HepG2 (cell line): Measurements from ENCODE around the gene TSPAN8. TPM values are rescaled to one million over a fixed set of nuclear protein-coding genes. Genes with fewer than 3 reads are reported as not detected.

ENCODE experiments used
- ATAC-seq: fragments of 200-7000 bp; cut with Tn5 transposase; 3 replicates; pipeline ENCODE4 v1.9.1; 2020; ENCODE audit warnings: mild to moderate bottlenecking, moderate library complexity
- BruUV-seq: library from RNA; stranded (reverse); fragments of 400-500 nt; replicated peaks from 2 replicates; lab custom pipeline; 2021; lab: Mats Ljungman, UMichigan
- CTCF ChIA-PET: fragments of 300-600 bp; formaldehyde crosslinking; extraction: SDS; loops from one replicate; lab custom pipeline; 2021; ENCODE audit warnings: low total read pairs, inconsistent platforms, low intra/inter-chr PET ratio; lab: Yijun Ruan, JAX
- POLR2A ChIA-PET: fragments of 350-600 bp; sonication (Branson Sonifier 250); formaldehyde crosslinking; loops from one replicate; lab custom pipeline; 2020; ENCODE audit warnings: antibody characterized with exemption, inconsistent platforms; lab: Yijun Ruan, JAX
- DNase-seq: peaks from one replicate; pipeline ENCODE4 v3.0.0-alpha.2; 2015; ENCODE audit warnings: low spot score
- FAIRE-seq: peaks from 3 replicates; lab custom pipeline; 2011; peaks lifted over from hg19 to GRCh38; lab: Jason Lieb, UNC
- H2AFZ ChIP-seq: one replicate; pipeline ENCODE4 v1.6.1; 2011; ENCODE audit warnings: low read length, inconsistent platforms
- H3K27ac ChIP-seq: fragments of 300-600 bp; 3 replicates; pipeline ENCODE4 v1.8.0; 2011; ENCODE audit warnings: mixed run types, mild to moderate bottlenecking, mixed read lengths, low read length, inconsistent platforms; ENCODE audit not compliant: insufficient read depth; ENCODE audit errors: extremely low read length
- H3K27me3 ChIP-seq, 2 experiments: fragments of 200-600 bp in 1 of 2; 2 replicates in 1 of 2; 3 replicates in 1 of 2; pipeline versions ENCODE4 v1.6.0 to v1.8.0; 2011; ENCODE audit warnings: low read length in 2 of 2, mild to moderate bottlenecking in 2 of 2, moderate library complexity in 2 of 2, inconsistent platforms in 1 of 2; ENCODE audit not compliant: insufficient read depth in 2 of 2, control insufficient read depth in 1 of 2
- H3K36me3 ChIP-seq, 2 experiments: fragments of 200-600 bp in 1 of 2; replicated peaks in 1 of 2; 2 replicates in 1 of 2; 3 replicates in 1 of 2; pipeline versions ENCODE4 v1.5.1 to v1.8.0; 2011; ENCODE audit warnings: low read length in 2 of 2, inconsistent platforms in 1 of 2; ENCODE audit not compliant: insufficient read depth in 2 of 2, control insufficient read depth in 1 of 2
- H3K4me1 ChIP-seq: 2 replicates; pipeline ENCODE4 v1.5.1; 2012; ENCODE audit warnings: low read length, inconsistent platforms; ENCODE audit not compliant: insufficient read depth
- H3K4me2 ChIP-seq: 2 replicates; pipeline ENCODE4 v1.6.0; 2011; ENCODE audit warnings: low read depth, low read length, inconsistent platforms
- H3K4me3 ChIP-seq, 3 experiments: fragments of 200-600 bp in 1 of 3; sonication (generic), shearing (Covaris generic) in 1 of 3; replicated peaks in 1 of 3; 2 replicates each; pipeline ENCODE4 v1.5.1; 2011 to 2016; ENCODE audit warnings: low read length in 3 of 3, inconsistent platforms in 2 of 3, low read depth in 2 of 3, mild to moderate bottlenecking in 2 of 3, control low read depth in 1 of 3, mixed read lengths in 1 of 3; ENCODE audit not compliant: insufficient read depth in 1 of 3
- H3K79me2 ChIP-seq: one replicate; pipeline ENCODE4 v1.6.1; 2011; ENCODE audit warnings: low read length, inconsistent platforms; ENCODE audit not compliant: insufficient read depth
- H3K9ac ChIP-seq: 2 replicates; pipeline ENCODE4 v1.6.0; 2011; ENCODE audit warnings: mild to moderate bottlenecking, low read depth, low read length, inconsistent platforms; ENCODE audit not compliant: insufficient read depth
- H3K9me3 ChIP-seq: 2 replicates; pipeline ENCODE4 v1.5.1; 2012; ENCODE audit warnings: mild to moderate bottlenecking, low read length
- H4K20me1 ChIP-seq: 2 replicates; pipeline ENCODE4 v1.6.0; 2011; ENCODE audit warnings: inconsistent platforms, mild to moderate bottlenecking, low read length, moderate library complexity; ENCODE audit not compliant: insufficient read depth
- CBX5 ChIP-seq: sonication (generic); formaldehyde crosslinking; IDR thresholded peaks from 2 replicates; pipeline ENCODE4 v1.4.0; 2020; ENCODE audit warnings: missing genetic modification reagents, borderline replicate concordance
- FLYWCH1 ChIP-seq: sonication (generic); formaldehyde crosslinking; IDR thresholded peaks from 2 replicates; pipeline ENCODE4 v1.8.1; 2023; ENCODE audit warnings: mild to moderate bottlenecking, missing genetic modification reagents
- KAT2B ChIP-seq: fragments of 150-350 bp; IDR thresholded peaks from 2 replicates; pipeline ENCODE4 v1.6.1; 2014; ENCODE audit warnings: low read depth, low read length, borderline replicate concordance
- MED13 ChIP-seq: sonication (generic); formaldehyde crosslinking; IDR thresholded peaks from 2 replicates; pipeline ENCODE4 v1.5.0; 2020; ENCODE audit warnings: missing genetic modification reagents
- SOX5 ChIP-seq: IDR thresholded peaks from 2 replicates; pipeline ENCODE4 v1.6.1; 2016; ENCODE audit warnings: borderline replicate concordance
- TIGD3 ChIP-seq: sonication (generic); formaldehyde crosslinking; IDR thresholded peaks from 2 replicates; pipeline ENCODE4 v1.5.1; 2020; ENCODE audit warnings: mild to moderate bottlenecking, missing genetic modification reagents, borderline replicate concordance
- U2AF1 ChIP-seq: fragments of 200-400 bp; formaldehyde crosslinking; optimal IDR thresholded peaks from 2 replicates; pipeline ENCODE3; 2017; ENCODE audit warnings: mild to moderate bottlenecking, low read depth, low read length
- ZNF251 ChIP-seq: sonication (generic); formaldehyde crosslinking; IDR thresholded peaks from 2 replicates; pipeline ENCODE4 v1.9.0; 2021; ENCODE audit warnings: mild to moderate bottlenecking, missing genetic modification reagents
- ZNF350 ChIP-seq: sonication (generic); formaldehyde crosslinking; IDR thresholded peaks from 2 replicates; pipeline ENCODE4 v1.4.0; 2020; ENCODE audit warnings: mild to moderate bottlenecking, low read depth, missing genetic modification reagents, borderline replicate concordance
- ZNF354B ChIP-seq: sonication (generic); formaldehyde crosslinking; IDR thresholded peaks from 2 replicates; pipeline ENCODE4 v1.8.0; 2022; ENCODE audit warnings: mild to moderate bottlenecking, missing genetic modification reagents
- ZNF432 ChIP-seq: sonication (generic); formaldehyde crosslinking; IDR thresholded peaks from 2 replicates; pipeline ENCODE4 v1.5.0; 2020; ENCODE audit warnings: missing genetic modification reagents, mild to moderate bottlenecking, borderline replicate concordance
- WGBS: methylation state at CpG from one replicate; pipeline ENCODE4 v1.1.6; 2017; ENCODE audit warnings: low lambda C conversion rate; 5-methylcytosine and 5-hydroxymethylcytosine counted together
- in situ Hi-C: cut with HindIII; loops from 2 replicates; pipeline ENCODE4 v1.10.0; 2017; ENCODE audit warnings: low pct_unique_long_range_greater_than_20kb; ENCODE audit not compliant: extremely low pct_ligation_motif_present
- intact Hi-C: fragments of 100-400 bp; cut with micrococcal nuclease; formaldehyde crosslinking; loops from one replicate; pipeline ENCODE4 v1.10.0; 2022; ENCODE audit not compliant: unreplicated experiment
- polyA plus RNA-seq, 8 experiments: library from polyadenylated mRNA; depleted of rRNA in 3 of 8; stranded (reverse) in 7 of 8; unstranded in 1 of 8; fragments of >200 nt; fragmentation: Illumina TruSeq in 4 of 8; extraction: Trizol in 4 of 8; gene quantifications; 2 replicates each; pipeline versions ENCODE4 v1.2.1 to v1.2.3, GENCODE V29; 2011 to 2016; ENCODE audit warnings: low read depth in 4 of 8, missing spikeins in 1 of 8, mixed read lengths in 1 of 8; ENCODE audit not compliant: insufficient read depth in 1 of 8
- total RNA-seq, 5 experiments: library from RNA; depleted of rRNA; stranded (reverse); fragments of >200 nt; fragmentation: Illumina TruSeq; extraction: Trizol; gene quantifications; 2 replicates each; pipeline ENCODE4 v1.2.3, GENCODE V29; 2016; ENCODE audit warnings: low read depth in 1 of 5
- TF ChIP-seq, protein P1 (sequence below): sonication (generic); formaldehyde crosslinking; IDR thresholded peaks from 2 replicates; pipeline ENCODE4 v1.4.0; 2020; ENCODE audit warnings: mild to moderate bottlenecking, missing genetic modification reagents
- TF ChIP-seq, protein P2 (sequence below): fragments of 450-650 bp; IDR thresholded peaks from 2 replicates; pipeline ENCODE4 v1.6.1; 2017; ENCODE audit warnings: mild to moderate bottlenecking

The TSPAN8 gene
- total and polyA plus RNA-seq, 2 of the 13 experiments (the other 11 are each of a cell fraction or from before 2014, with no cell fraction given): 3.4 to 3.9 TPM

DNA sequence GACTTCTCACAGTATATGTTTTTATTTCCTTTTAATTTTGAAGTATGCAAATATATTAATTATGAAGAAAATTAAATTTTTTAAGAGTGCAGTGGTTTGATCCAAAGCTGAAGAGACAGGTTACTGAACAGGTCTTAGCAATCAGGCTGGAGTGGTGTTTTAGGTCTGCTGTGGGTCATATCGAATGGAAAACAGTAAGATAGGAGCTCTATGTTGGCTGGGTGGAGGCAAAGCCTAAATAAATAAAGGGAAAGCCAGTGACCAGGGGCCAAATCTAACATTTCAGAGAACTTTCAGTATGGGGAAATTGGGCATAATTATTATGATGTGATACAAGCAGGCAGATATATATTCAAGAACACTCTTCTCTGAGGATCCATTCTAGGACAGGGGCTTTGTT is 12.7 kb upstream of the TSPAN8 start:
- TF ChIP-seq TIGD3 (CRISPR knock-in tag): no peak
- no peak for TF ChIP-seq MED13 (CRISPR knock-in tag)
- TF ChIP-seq ZNF354B (CRISPR knock-in tag): no peak
- TF ChIP-seq ZNF350 (CRISPR knock-in tag): no peak
- no peak for TF ChIP-seq U2AF1
- TF ChIP-seq, protein P1, sequence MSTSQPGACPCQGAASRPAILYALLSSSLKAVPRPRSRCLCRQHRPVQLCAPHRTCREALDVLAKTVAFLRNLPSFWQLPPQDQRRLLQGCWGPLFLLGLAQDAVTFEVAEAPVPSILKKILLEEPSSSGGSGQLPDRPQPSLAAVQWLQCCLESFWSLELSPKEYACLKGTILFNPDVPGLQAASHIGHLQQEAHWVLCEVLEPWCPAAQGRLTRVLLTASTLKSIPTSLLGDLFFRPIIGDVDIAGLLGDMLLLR: no peak
- TF ChIP-seq ZNF432 (CRISPR knock-in tag): no peak
- no peak for TF ChIP-seq CBX5 (CRISPR knock-in tag)
- no peak for TF ChIP-seq KAT2B
- no peak for TF ChIP-seq FLYWCH1 (CRISPR knock-in tag)
- TF ChIP-seq, protein P2, sequence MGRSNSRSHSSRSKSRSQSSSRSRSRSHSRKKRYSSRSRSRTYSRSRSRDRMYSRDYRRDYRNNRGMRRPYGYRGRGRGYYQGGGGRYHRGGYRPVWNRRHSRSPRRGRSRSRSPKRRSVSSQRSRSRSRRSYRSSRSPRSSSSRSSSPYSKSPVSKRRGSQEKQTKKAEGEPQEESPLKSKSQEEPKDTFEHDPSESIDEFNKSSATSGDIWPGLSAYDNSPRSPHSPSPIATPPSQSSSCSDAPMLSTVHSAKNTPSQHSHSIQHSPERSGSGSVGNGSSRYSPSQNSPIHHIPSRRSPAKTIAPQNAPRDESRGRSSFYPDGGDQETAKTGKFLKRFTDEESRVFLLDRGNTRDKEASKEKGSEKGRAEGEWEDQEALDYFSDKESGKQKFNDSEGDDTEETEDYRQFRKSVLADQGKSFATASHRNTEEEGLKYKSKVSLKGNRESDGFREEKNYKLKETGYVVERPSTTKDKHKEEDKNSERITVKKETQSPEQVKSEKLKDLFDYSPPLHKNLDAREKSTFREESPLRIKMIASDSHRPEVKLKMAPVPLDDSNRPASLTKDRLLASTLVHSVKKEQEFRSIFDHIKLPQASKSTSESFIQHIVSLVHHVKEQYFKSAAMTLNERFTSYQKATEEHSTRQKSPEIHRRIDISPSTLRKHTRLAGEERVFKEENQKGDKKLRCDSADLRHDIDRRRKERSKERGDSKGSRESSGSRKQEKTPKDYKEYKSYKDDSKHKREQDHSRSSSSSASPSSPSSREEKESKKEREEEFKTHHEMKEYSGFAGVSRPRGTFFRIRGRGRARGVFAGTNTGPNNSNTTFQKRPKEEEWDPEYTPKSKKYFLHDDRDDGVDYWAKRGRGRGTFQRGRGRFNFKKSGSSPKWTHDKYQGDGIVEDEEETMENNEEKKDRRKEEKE: no peak
- TF ChIP-seq ZNF251: no peak
- no peak for TF ChIP-seq SOX5 (CRISPR knock-in tag)
- CTCF ChIA-PET: no interaction called here

More for the DNA sequence above, 12.7 kb upstream of the TSPAN8 start:
- Histone ChIP-seq H3K79me2 (no peaks in the 10 kb centered on the region), H3K36me3 (no peaks in the 10 kb centered on the region), H3K9ac (no peak overlapping the region), H4K20me1 (no peaks in the 10 kb centered on the region), H3K4me2 (no peak overlapping the region), H3K4me3 (no peak overlapping the region), H3K4me1 (peaks cover 21% of the 10 kb centered on the region), H3K9me3 (no peaks in the 10 kb centered on the region), H3K27me3 (no peaks in the 10 kb centered on the region), H2AFZ (no peak overlapping the region), H3K27ac (no peak overlapping the region)
- in situ Hi-C loops (no loop called here), intact Hi-C loops (no loop called here)
- no TSS peak for BruUV-seq
- no peak for DNase-seq
- 93% methylated on average over 1 of the region's 1 CpG for WGBS
- POLR2A ChIA-PET: no interaction called here
- no peak for ATAC-seq
- FAIRE-seq: no peak
